Heart right ventricle (tissue), 16 donors: ENCODE measurements around the gene PPP3CA. TPM values are rescaled to one million over a fixed set of nuclear protein-coding genes. Genes with fewer than 3 reads are reported as not detected.

Experiments used
- ATAC-seq, 8 donors: fragments of 200-7000 bp; cut with Tn5 transposase; one replicate each; pipeline ENCODE4 v1.9.1; 2020; ENCODE audit warnings: mild to moderate bottlenecking in 8 of 8, moderate library complexity in 8 of 8, moderate number of reproducible peaks in 1 of 8
- DNase-seq, 2 donors: peaks; one replicate each; pipeline ENCODE4 v3.0.0-alpha.2; 2020
- H3K27ac ChIP-seq, 10 donors: fragments of 200-600 bp; sonication (generic) in 2 of 10; one replicate each; pipeline versions ENCODE4 v1.5.0 to v1.8.0; 2020 to 2022; ENCODE audit warnings: mild to moderate bottlenecking in 3 of 10
- H3K27me3 ChIP-seq, 7 donors: fragments of 200-600 bp; one replicate each; pipeline ENCODE4 v1.8.0; 2021 to 2022; ENCODE audit warnings: mild to moderate bottlenecking in 2 of 7
- H3K36me3 ChIP-seq, 9 donors: fragments of 200-600 bp; sonication (generic) in 1 of 9; one replicate each; pipeline versions ENCODE4 v1.5.0 to v1.8.0; 2020 to 2022; ENCODE audit warnings: mild to moderate bottlenecking in 2 of 9
- H3K4me1 ChIP-seq, 9 donors: fragments of 200-600 bp; sonication (generic) in 1 of 9; one replicate each; pipeline versions ENCODE4 v1.5.0 to v1.8.0; 2020 to 2022; ENCODE audit warnings: mild to moderate bottlenecking in 4 of 9
- H3K4me3 ChIP-seq, 10 donors: fragments of 200-600 bp; sonication (generic) in 2 of 10; one replicate each; pipeline versions ENCODE4 v1.5.0 to v1.8.0; 2020 to 2022; ENCODE audit warnings: mild to moderate bottlenecking in 7 of 10, moderate library complexity in 2 of 10
- H3K9me3 ChIP-seq, 11 donors: fragments of 200-600 bp in 10 of 11; sonication (generic) in 2 of 11; one replicate each; pipeline versions ENCODE4 v1.5.0 to v1.8.0; 2013 to 2022; ENCODE audit warnings: mild to moderate bottlenecking in 2 of 11, control low read depth in 1 of 11, moderate library complexity in 1 of 11
- CTCF ChIP-seq, 9 donors: fragments of 200-600 bp; sonication (generic) in 2 of 9; IDR thresholded peaks; one replicate each; pipeline versions ENCODE4 v1.5.0 to v1.8.0; 2021 to 2022; ENCODE audit warnings: antibody characterized with exemption in 9 of 9, mild to moderate bottlenecking in 5 of 9, moderate library complexity in 1 of 9
- WGBS, 2 donors: extraction: QIAGEN DNeasy Blood & Tissue Kit; methylation state at CpG; one replicate each; pipeline ENCODE4 v1.1.7; 2013; ENCODE audit warnings: inconsistent platforms in 1 of 2; 5-methylcytosine and 5-hydroxymethylcytosine counted together
- intact Hi-C, 10 donors: fragments of 100-400 bp; cut with DNase I; formaldehyde crosslinking; loops; one replicate each; pipeline versions ENCODE4 v1.11.1 to v1.14.2; 2022
- polyA plus RNA-seq, 2 donors: library from polyadenylated mRNA; stranded (reverse); fragments of 200-250 nt; gene quantifications; one replicate each; pipeline ENCODE4 v1.2.3, GENCODE V29; 2013
- total RNA-seq, 10 donors: library from RNA; stranded (reverse); fragmentation: NEBNext Ultra II Directional in 3 of 10; extraction: Animal tissue kit (Norgen Biotek cat#: 25700) in 3 of 10; gene quantifications; one replicate each; pipeline versions ENCODE4 v1.2.1 to v1.2.4, GENCODE V29; 2021 to 2023
- donor health status: Arrhythmogenic right ventricular cardiomyopathy.
- donor health status: ischemic (EF 13 %, LVEDD 7.1; RV severe dilation, severe dysfunction).
- donor health status: healthy with polysubstance abuse.
- donor health status: DM: no; HTN: yes; CAD: no.
- donor health status: DM: no; HTN: no; CAD: no.
- donor health status: ischemic (EF 25% LVEDD 6.9; RV normal size, moderate dysfunction).
- donor health status: ischemic (EF 25% LVEDD 5.7; RV mildly dilated, moderate dysfunction).
- donor health status: healthy.
- donor health status: DM: yes; HTN: yes; CAD: no.
- donor health status: Ischemic cardiomyopathy.
- donor health status: ischemic (EF 35%, LVEDD 5.7; RV mildly dilated, moderate dysfunction).
- donor health status: nonischemic (EF 11% LVEDD 7.7; RV severe dilation, severe dysfunction).
- donor health status: DM: yes; HTN: yes; CAD: no.
- donor health status: PGD.
- donor health status: ischemic (EF 29% LVEDD 5.4; RV normal size, mild dysfunction).
- donor health status: nonischemic (EF 23%, LVEDD 6.1; RV moderate dilation, normal function).

The PPP3CA gene
- total and polyA plus RNA-seq, 12 donors: 8.1 to 30.8 (median 19.1) TPM

GRCh38 chr4:101345271-101345595, 2.1 kb downstream of the PPP3CA start:
- Histone ChIP-seq H3K36me3 (no peaks in the 10 kb centered on the region), H3K4me1 (peaks cover 0 to 49% (median 33%) of the 10 kb centered on the region in 9 donors), H3K27me3 (no peaks in the 10 kb centered on the region), H3K4me3 (peak overlapping the region; percentile 81 to 95 (median 92)), H3K27ac (peak overlapping the region in 5 of 10 donors; percentile 96 to 99 (median 98)), H3K9me3 (no peaks in the 10 kb centered on the region)
- 21 to 29% methylated on average over 3 of the region's 3 CpGs for WGBS, 2 donors
- ATAC-seq (no peak), DNase-seq (no peak)
- TF ChIP-seq CTCF (IDR thresholded peaks at IDR 0.05): no peak
- intact Hi-C loops: loop anchor here in 9 of 10 donors (5.0 to 10.0 kb wide), 15 partner anchors 38 to 390 kb away; no protein-coding TSS in a partner anchor

DNA sequence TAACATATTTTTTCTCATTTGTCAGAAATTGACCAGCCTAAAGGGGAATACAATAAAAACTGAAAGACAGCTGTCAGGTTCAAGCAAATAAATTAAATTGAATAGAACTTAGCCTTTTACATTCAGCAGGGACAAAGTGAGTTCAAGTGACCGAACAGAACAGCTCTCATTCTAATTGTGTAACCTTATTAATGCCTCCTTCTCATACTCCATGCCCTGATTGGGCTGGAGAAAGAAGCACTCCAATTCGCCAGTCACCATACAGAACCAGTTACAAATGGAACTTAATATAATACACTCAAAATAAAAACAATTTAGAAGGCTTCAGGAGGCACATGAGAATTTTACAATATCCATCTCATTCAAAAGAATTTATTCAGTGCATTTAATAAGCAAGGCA, 8.0 kb downstream of the PPP3CA start:
- WGBS, 2 donors: 83 to 90% methylated on average over 2 of the region's 2 CpGs
- ATAC-seq: no peak
- intact Hi-C loops: no loop called here

DNA sequence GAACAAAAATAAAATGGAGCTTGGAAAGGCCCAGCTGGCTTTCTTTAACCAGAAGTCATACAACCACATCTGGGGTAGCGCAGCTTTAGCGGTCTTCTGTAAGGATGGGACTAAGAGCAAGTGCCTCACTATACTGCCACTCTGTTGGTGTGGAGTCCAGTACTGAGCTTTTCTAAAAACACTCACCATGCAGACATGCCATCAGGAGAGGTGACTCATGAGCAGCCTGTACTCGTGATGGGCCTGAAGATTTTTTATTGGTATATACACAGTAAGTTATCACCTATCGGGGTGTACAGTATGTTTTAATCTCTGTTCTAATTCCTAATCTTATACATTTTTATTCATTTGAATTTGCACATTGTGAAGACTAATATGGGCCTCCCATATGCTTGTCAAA, 9.6 kb downstream of the PPP3CA start:
- peaks cover 0 to 40% (median 26%) of the 10 kb centered on the region in 9 donors for H3K4me1 ChIP-seq
- peak in 3 of 8 donors; percentile 39 to 56 (median 44) for ATAC-seq
- peak overlapping the region in 1 of 10 donors; percentile 27 for H3K27ac ChIP-seq
- WGBS, 2 donors: 86 to 94% methylated on average over 4 of the region's 4 CpGs
- H3K9me3 ChIP-seq: no peaks in the 10 kb centered on the region
- no peaks in the 10 kb centered on the region for H3K27me3 ChIP-seq
- no peak overlapping the region for H3K4me3 ChIP-seq
- no peak for DNase-seq
- H3K36me3 ChIP-seq: no peaks in the 10 kb centered on the region
- intact Hi-C loops: no loop called here
- TF ChIP-seq CTCF (IDR thresholded peaks at IDR 0.05): no peak

More for the DNA sequence above, 8.0 kb downstream of the PPP3CA start:
- Histone ChIP-seq H3K36me3 (no peaks in the 10 kb centered on the region), H3K27ac (no peak overlapping the region), H3K27me3 (no peaks in the 10 kb centered on the region), H3K9me3 (no peaks in the 10 kb centered on the region), H3K4me3 (no peak overlapping the region), H3K4me1 (peaks cover 0 to 55% (median 26%) of the 10 kb centered on the region in 9 donors)
- DNase-seq: no peak
- TF ChIP-seq CTCF (IDR thresholded peaks at IDR 0.05): no peak

DNA sequence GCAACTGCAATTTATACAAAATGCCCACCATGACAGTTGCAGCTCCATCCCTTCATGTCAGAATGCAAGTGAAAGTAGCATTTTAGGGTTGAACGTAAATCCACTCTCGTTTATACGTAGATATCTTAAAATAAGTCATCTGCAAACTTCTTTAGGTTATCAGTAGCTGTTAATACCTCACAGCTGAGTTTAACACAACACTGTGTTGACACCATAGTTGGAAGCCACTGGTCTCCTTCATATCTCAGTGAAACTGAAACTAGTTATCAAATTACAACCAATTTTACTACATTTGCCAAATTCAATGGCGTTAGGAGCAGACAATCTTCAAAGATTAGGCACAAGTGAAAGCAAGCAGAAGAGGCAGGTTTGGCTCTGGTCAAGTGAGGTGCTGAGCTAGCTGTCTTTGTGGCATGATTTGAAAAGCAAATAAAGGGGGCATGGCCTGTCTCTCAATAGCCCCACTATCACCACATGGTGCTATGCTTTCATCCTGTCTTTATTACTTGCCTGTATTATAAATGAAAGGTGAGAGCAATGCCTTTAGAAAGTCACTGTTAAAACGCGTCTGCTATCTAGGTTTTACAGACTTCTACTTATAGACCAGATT, 12.3 kb downstream of the PPP3CA start:
- ATAC-seq (peak in 4 of 8 donors; percentile 44 to 74 (median 54)), DNase-seq (no peak)
- H3K27me3 ChIP-seq: no peaks in the 10 kb centered on the region
- WGBS, 2 donors: 32 to 47% methylated on average over 6 of the region's 6 CpGs
- no peaks in the 10 kb centered on the region for H3K36me3 ChIP-seq
- no peak overlapping the region for H3K4me3 ChIP-seq
- TF ChIP-seq CTCF (IDR thresholded peaks at IDR 0.05): no peak
- intact Hi-C loops: no loop called here
- no peaks in the 10 kb centered on the region for H3K9me3 ChIP-seq
- H3K4me1 ChIP-seq: peaks cover 0 to 47% (median 29%) of the 10 kb centered on the region in 9 donors
- no peak overlapping the region for H3K27ac ChIP-seq
